Esophagus squamous epithelium (tissue), 5 donors: ENCODE measurements around the gene NADSYN1. TPM values are rescaled to one million over a fixed set of nuclear protein-coding genes. Genes with fewer than 3 reads are reported as not detected.

Experiments
- DNase-seq: peaks from one replicate; lab custom pipeline; 2025; lab: John Stamatoyannopoulos, UW
- H3K27ac ChIP-seq, 4 donors: fragments of 200-600 bp; sonication (generic); one replicate each; pipeline ENCODE4 v1.5.1; 2016 to 2019; ENCODE audit warnings: mild to moderate bottlenecking in 1 of 4
- H3K27me3 ChIP-seq, 4 donors: fragments of 200-600 bp; sonication (generic); 1 replicate in 3 of 4; 2 replicates in 1 of 4; pipeline versions ENCODE4 v1.5.1 to v1.6.0; 2017 to 2021; ENCODE audit warnings: antibody characterized with exemption in 1 of 4
- H3K36me3 ChIP-seq, 3 donors: fragments of 200-600 bp; sonication (generic); one replicate each; pipeline ENCODE4 v1.5.1; 2016 to 2019
- H3K4me1 ChIP-seq, 3 donors: fragments of 200-600 bp; sonication (generic); one replicate each; pipeline ENCODE4 v1.5.1; 2017 to 2019
- H3K4me3 ChIP-seq, 4 donors: fragments of 200-600 bp; sonication (generic); 1 replicate in 3 of 4; 2 replicates in 1 of 4; pipeline ENCODE4 v1.5.1; 2016 to 2019; ENCODE audit warnings: mild to moderate bottlenecking in 2 of 4, moderate library complexity in 1 of 4
- H3K9me3 ChIP-seq, 3 donors: fragments of 200-600 bp; sonication (generic); one replicate each; pipeline ENCODE4 v1.5.1; 2016 to 2019
- CTCF ChIP-seq, 6 experiments: fragments of 450-650 bp in 4 of 6; fragments of 200-600 bp in 2 of 6; sonication (generic) in 2 of 6; IDR thresholded peaks; one replicate each; pipeline ENCODE4 v1.5.1; 2016 to 2019; ENCODE audit warnings: antibody characterized with exemption in 6 of 6, mild to moderate bottlenecking in 4 of 6, moderate library complexity in 4 of 6
- POLR2A ChIP-seq, 4 donors: fragments of 450-650 bp; IDR thresholded peaks; one replicate each; pipeline ENCODE4 v1.6.1; 2017; ENCODE audit warnings: antibody characterized with exemption in 4 of 4, mild to moderate bottlenecking in 4 of 4, moderate library complexity in 3 of 4
- WGBS, 2 donors: methylation state at CpG; one replicate each; pipeline ENCODE4 v1.1.5; 2018; 5-methylcytosine and 5-hydroxymethylcytosine counted together
- intact Hi-C: fragments of 100-400 bp; cut with DNase I; formaldehyde crosslinking; loops from one replicate; pipeline ENCODE4 v1.15.0; 2022
- total RNA-seq, 4 donors: library from RNA; depleted of rRNA; stranded (reverse); fragments of >200 nt; gene quantifications; one replicate each; pipeline ENCODE4 v1.1.0, GENCODE V29; 2016
- donor health status: DM: yes; HTN: yes; CAD: no.

NADSYN1 gene
- total RNA-seq, 4 donors from 2014 or later: 62.0 to 81.3 (median 71.7) TPM

GRCh38 chr11:71446942-71447688 lies 5.9 kb upstream of the NADSYN1 start:
- intact Hi-C loops: no loop called here
- peaks cover 0 to 37% (median 0%) of the 10 kb centered on the region in 3 donors for H3K36me3 ChIP-seq
- H3K9me3 ChIP-seq: no peaks in the 10 kb centered on the region
- no peaks in the 10 kb centered on the region for H3K27me3 ChIP-seq
- peak overlapping the region; percentile 79 to 85 (median 83) for H3K27ac ChIP-seq
- WGBS, 2 donors: 25 to 40% methylated on average over 9 of the region's 9 CpGs
- DNase-seq: no peak
- H3K4me3 ChIP-seq: peak overlapping the region; percentile 61 to 92 (median 66)
- H3K4me1 ChIP-seq: peaks cover 16 to 52% (median 23%) of the 10 kb centered on the region in 3 donors
- TF ChIP-seq CTCF (IDR thresholded peaks at IDR 0.05): no peak
- peak in 1 of 4 donors; percentile 42 for TF ChIP-seq POLR2A (IDR thresholded peaks at IDR 0.05)

- intact Hi-C loops: no loop called here
- Histone ChIP-seq H3K27me3 (no peaks in the 10 kb centered on the region), H3K27ac (peak overlapping the region; percentile 79 to 85 (median 83)), H3K36me3 (peaks cover 0 to 30% (median 0%) of the 10 kb centered on the region in 3 donors), H3K4me3 (peak overlapping the region; percentile 61 to 92 (median 66)), H3K9me3 (no peaks in the 10 kb centered on the region), H3K4me1 (peaks cover 16 to 58% (median 27%) of the 10 kb centered on the region in 3 donors)
- 3% methylated on average over 10 of the region's 31 CpGs; no CpG with 5 or more reads in 1 of the 2 donors for WGBS, 2 donors
- TF ChIP-seq CTCF (IDR thresholded peaks at IDR 0.05) (no peak), POLR2A (IDR thresholded peaks at IDR 0.05) (no peak)
- DNase-seq: no peak
Measured at GRCh38 chr11:71447791-71448256, 5.2 kb upstream of the NADSYN1 start.

GRCh38 chr11:71448257-71449171 lies 4.5 kb upstream of the NADSYN1 start, which contains the start of gene DHCR7:
DHCR7 (minus strand) TSS chr11:71448393; CDS start chr11:71444952, 3,441 bp downstream.
- Histone ChIP-seq H3K27ac (peak within 1 kb of the TSS; percentile 79 to 85 (median 83)), H3K9me3 (no peaks in the 10 kb centered on the region), H3K4me3 (peak within 1 kb of the TSS; percentile 61 to 92 (median 66)), H3K27me3 (no peaks in the 10 kb centered on the region), H3K36me3 (peaks cover 0 to 23% (median 0%) of the 10 kb centered on the region in 3 donors), H3K4me1 (peaks cover 16 to 59% (median 27%) of the 10 kb centered on the region in 3 donors)
- 0% methylated on average over 1 to 8 of the region's 78 CpGs for WGBS, 2 donors
- TF ChIP-seq CTCF (IDR thresholded peaks at IDR 0.05) (peak in 2 of 6 experiments; percentile 11 to 15), POLR2A (IDR thresholded peaks at IDR 0.05) (peak in 2 of 4 donors; percentile 22 to 73)
- DNase-seq: peak; percentile 62
- intact Hi-C loops: no loop called here

- intact Hi-C loops: no loop called here
- Histone ChIP-seq H3K4me1 (peaks cover 27 to 70% (median 37%) of the 10 kb centered on the region in 3 donors), H3K27me3 (no peaks in the 10 kb centered on the region), H3K9me3 (no peaks in the 10 kb centered on the region), H3K27ac (peak overlapping the region in 3 of 4 donors; percentile 38 to 84 (median 82)), H3K4me3 (peak overlapping the region in 3 of 4 donors; percentile 61 to 92 (median 65)), H3K36me3 (peaks cover 0 to 14% (median 0%) of the 10 kb centered on the region in 3 donors)
- TF ChIP-seq POLR2A (IDR thresholded peaks at IDR 0.05): no peak
- no peak for TF ChIP-seq CTCF (IDR thresholded peaks at IDR 0.05)
- DNase-seq: no peak
- WGBS, 2 donors: 34 to 35% methylated on average over 4 to 5 of the region's 6 CpGs
Measured at GRCh38 chr11:71449596-71449995, 3.4 kb upstream of the NADSYN1 start.
